Measurements from ENCODE around the gene ABCA6. TPM values are rescaled to one million over a fixed set of nuclear protein-coding genes. Genes with fewer than 3 reads are reported as not detected.

The ABCA6 gene
- polyA plus RNA-seq, 1 donor (not counting 4 experiments of a cell fraction or from before 2014, with no cell fraction given), result 0.14 TPM

DNA sequence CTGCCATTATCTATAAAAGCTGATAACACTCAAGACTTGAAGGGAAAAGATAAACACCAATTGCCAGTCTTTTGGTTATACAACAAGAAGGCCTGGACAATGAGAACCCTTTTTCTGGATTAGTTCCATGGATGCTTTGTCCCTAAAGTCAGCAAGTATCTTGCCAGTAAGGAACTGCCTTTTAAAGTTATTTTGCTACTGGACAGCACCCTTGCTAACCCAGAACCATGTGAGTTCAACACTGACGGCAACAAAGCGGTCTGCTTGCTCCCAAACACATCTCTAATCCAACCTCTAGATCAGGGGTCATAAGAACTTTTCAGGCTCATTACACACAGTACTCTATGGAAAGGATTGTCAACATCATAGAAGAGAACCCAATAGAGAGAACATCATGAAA is 25.3 kb upstream of the ABCA6 start:
- Histone ChIP-seq H3K27me3 (ENCODE audit: control insufficient read depth, extremely low read depth, insufficient read depth, low read length) (no peaks in the 10 kb centered on the region), H3K4me1 (ENCODE audit: control insufficient read depth, extremely low read depth, insufficient read depth, low read length) (no peaks in the 10 kb centered on the region), H3K9ac (ENCODE audit: control insufficient read depth, extremely low read depth, insufficient read depth, low read length) (no peak overlapping the region), H3K4me2 (ENCODE audit: control insufficient read depth, extremely low read depth, insufficient read depth, low read depth, low read length) (no peak overlapping the region), H3K36me3 (ENCODE audit: control insufficient read depth in 2 of 2, extremely low read depth in 1 of 2, insufficient read depth in 2 of 2, low read length in 2 of 2) (no peaks in the 10 kb centered on the region), H4K20me1 (ENCODE audit: control insufficient read depth, extremely low read depth, insufficient read depth, low read length) (no peaks in the 10 kb centered on the region), H3K4me3 (ENCODE audit: control insufficient read depth in 2 of 3, extremely low read depth in 1 of 3, insufficient read depth in 2 of 3, low read depth in 1 of 3, low read length in 3 of 3) (no peak overlapping the region), H3K9me3 (ENCODE audit: control insufficient read depth, low read depth, low read length) (no peaks in the 10 kb centered on the region), H3K27ac (ENCODE audit: control insufficient read depth, insufficient read depth, low read length) (no peak overlapping the region), H3K79me2 (ENCODE audit: control insufficient read depth, insufficient read depth, low read length) (no peaks in the 10 kb centered on the region), H3K9me1 (ENCODE audit: control insufficient read depth, extremely low read depth, insufficient read depth, low read length) (no peaks in the 10 kb centered on the region), H2AFZ (ENCODE audit: control insufficient read depth, low read length) (no peak overlapping the region)
- FAIRE-seq (no peak), DNase-seq (ENCODE audit: low read depth, low spot score) (no peak)
- dilution Hi-C loops (cut with MboI; ENCODE audit: extremely low pct_ligation_motif_present, low sequenced_read_pairs), result no loop called here
- TF ChIP-seq EZH2 (IDR thresholded peaks at IDR 0.05; ENCODE audit: low read length), result no peak
- TF ChIP-seq, protein P1, sequence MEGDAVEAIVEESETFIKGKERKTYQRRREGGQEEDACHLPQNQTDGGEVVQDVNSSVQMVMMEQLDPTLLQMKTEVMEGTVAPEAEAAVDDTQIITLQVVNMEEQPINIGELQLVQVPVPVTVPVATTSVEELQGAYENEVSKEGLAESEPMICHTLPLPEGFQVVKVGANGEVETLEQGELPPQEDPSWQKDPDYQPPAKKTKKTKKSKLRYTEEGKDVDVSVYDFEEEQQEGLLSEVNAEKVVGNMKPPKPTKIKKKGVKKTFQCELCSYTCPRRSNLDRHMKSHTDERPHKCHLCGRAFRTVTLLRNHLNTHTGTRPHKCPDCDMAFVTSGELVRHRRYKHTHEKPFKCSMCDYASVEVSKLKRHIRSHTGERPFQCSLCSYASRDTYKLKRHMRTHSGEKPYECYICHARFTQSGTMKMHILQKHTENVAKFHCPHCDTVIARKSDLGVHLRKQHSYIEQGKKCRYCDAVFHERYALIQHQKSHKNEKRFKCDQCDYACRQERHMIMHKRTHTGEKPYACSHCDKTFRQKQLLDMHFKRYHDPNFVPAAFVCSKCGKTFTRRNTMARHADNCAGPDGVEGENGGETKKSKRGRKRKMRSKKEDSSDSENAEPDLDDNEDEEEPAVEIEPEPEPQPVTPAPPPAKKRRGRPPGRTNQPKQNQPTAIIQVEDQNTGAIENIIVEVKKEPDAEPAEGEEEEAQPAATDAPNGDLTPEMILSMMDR (optimal IDR thresholded peaks at IDR 0.05 in 1 of 3, IDR thresholded peaks at IDR 0.05 in 1 of 3, conservative IDR thresholded peaks at IDR 0.05 in 1 of 3; ENCODE audit: extremely low read depth in 1 of 3, insufficient read depth in 2 of 3, low read length in 3 of 3), result no peak

DNA sequence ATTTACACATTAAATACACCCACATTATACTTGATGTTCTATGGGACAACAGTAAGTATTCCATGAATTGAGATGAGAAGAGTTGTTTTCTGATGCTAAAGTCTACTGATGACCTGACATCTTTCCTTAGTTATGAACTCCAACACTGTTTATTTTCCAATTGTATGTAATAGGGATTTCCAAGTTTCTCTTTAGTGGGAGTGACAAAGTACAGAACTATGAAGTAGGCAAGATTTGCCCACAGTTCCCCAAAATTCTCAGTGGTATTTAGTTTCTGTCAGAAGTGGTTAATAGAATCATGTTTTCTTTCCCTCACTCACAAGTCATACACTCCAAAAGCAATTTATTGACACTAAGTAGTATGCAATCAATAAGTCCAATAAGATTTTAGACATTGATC is 22.5 kb upstream of the ABCA6 start:
- TF ChIP-seq, protein P1 (optimal IDR thresholded peaks at IDR 0.05 in 1 of 3, IDR thresholded peaks at IDR 0.05 in 1 of 3, conservative IDR thresholded peaks at IDR 0.05 in 1 of 3; ENCODE audit: extremely low read depth in 1 of 3, insufficient read depth in 2 of 3, low read length in 3 of 3), result no peak
- no peak for TF ChIP-seq EZH2 (IDR thresholded peaks at IDR 0.05; ENCODE audit: low read length)
- H3K4me2 ChIP-seq (ENCODE audit: control insufficient read depth, extremely low read depth, insufficient read depth, low read depth, low read length), result no peak overlapping the region
- no peaks in the 10 kb centered on the region for H3K9me1 ChIP-seq (ENCODE audit: control insufficient read depth, extremely low read depth, insufficient read depth, low read length)
- no peak overlapping the region for H2AFZ ChIP-seq (ENCODE audit: control insufficient read depth, low read length)
- DNase-seq (ENCODE audit: low read depth, low spot score), result no peak
- no peaks in the 10 kb centered on the region for H3K4me1 ChIP-seq (ENCODE audit: control insufficient read depth, extremely low read depth, insufficient read depth, low read length)
- H3K79me2 ChIP-seq (ENCODE audit: control insufficient read depth, insufficient read depth, low read length), result no peaks in the 10 kb centered on the region
- H3K27me3 ChIP-seq (ENCODE audit: control insufficient read depth, extremely low read depth, insufficient read depth, low read length), result no peaks in the 10 kb centered on the region
- H3K9me3 ChIP-seq (ENCODE audit: control insufficient read depth, low read depth, low read length), result no peaks in the 10 kb centered on the region
- no peaks in the 10 kb centered on the region for H3K36me3 ChIP-seq (ENCODE audit: control insufficient read depth in 2 of 2, extremely low read depth in 1 of 2, insufficient read depth in 2 of 2, low read length in 2 of 2)
- dilution Hi-C loops (cut with MboI; ENCODE audit: extremely low pct_ligation_motif_present, low sequenced_read_pairs), result no loop called here
- no peaks in the 10 kb centered on the region for H4K20me1 ChIP-seq (ENCODE audit: control insufficient read depth, extremely low read depth, insufficient read depth, low read length)
- no peak overlapping the region for H3K9ac ChIP-seq (ENCODE audit: control insufficient read depth, extremely low read depth, insufficient read depth, low read length)
- H3K4me3 ChIP-seq (ENCODE audit: control insufficient read depth in 2 of 3, extremely low read depth in 1 of 3, insufficient read depth in 2 of 3, low read depth in 1 of 3, low read length in 3 of 3), result no peak overlapping the region
- FAIRE-seq, result no peak
- no peak overlapping the region for H3K27ac ChIP-seq (ENCODE audit: control insufficient read depth, insufficient read depth, low read length)

Data from keratinocyte (primary cell).